GM19397 (cell line): Measurements from ENCODE around the gene PALM.
"Not testable (repeated sequence)": the region's sequence is repeated elsewhere in the genome, so short reads cannot be mapped to it uniquely, and the experiment has no call there.

ENCODE experiments used
- ATAC-seq: cut with Tn5 transposase; IDR thresholded peaks from one replicate; pipeline ENCODE4 v1.9.1; 2021; ENCODE audit warnings: mild to moderate bottlenecking, moderate library complexity; ENCODE audit not compliant: unreplicated experiment

PALM gene

DNA sequence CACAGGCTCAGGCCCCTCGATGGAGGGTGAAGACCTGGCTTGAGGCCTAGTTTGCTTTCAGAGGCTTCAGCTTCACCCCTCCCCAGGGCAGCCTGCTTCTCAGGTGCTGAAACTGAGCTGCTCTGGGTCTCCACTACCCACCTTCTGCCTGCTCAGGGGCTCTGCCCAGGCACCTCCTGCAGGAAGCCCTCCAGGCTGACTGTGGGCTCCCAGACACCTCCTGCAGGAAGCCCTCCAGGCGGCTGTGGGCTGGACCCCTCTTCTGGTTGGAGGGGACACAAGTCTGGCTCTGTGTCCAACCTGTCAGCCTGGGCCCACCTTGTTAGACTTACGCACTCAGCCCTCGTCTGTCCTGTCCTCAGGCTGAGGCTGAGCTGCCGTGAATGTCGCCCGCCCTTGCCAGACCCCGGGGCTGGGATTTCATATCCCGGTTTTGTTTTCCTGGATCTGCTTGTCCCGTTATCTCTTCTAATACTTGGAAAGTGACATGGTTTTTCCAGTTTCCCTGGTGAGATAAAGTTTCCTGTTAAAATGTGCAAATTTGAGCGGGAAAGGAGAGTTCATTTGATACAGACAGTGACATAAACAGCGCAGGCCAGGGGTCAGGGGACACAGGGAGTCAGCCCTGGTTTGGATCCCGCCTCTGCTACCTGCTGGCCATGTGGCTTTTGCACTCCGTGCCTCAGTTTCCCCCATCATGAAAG, 21.4 kb downstream of the PALM start:
- no peak for ATAC-seq

GRCh38 chr19:731000-731399, 22.3 kb downstream of the PALM start:
- no peak for ATAC-seq

DNA sequence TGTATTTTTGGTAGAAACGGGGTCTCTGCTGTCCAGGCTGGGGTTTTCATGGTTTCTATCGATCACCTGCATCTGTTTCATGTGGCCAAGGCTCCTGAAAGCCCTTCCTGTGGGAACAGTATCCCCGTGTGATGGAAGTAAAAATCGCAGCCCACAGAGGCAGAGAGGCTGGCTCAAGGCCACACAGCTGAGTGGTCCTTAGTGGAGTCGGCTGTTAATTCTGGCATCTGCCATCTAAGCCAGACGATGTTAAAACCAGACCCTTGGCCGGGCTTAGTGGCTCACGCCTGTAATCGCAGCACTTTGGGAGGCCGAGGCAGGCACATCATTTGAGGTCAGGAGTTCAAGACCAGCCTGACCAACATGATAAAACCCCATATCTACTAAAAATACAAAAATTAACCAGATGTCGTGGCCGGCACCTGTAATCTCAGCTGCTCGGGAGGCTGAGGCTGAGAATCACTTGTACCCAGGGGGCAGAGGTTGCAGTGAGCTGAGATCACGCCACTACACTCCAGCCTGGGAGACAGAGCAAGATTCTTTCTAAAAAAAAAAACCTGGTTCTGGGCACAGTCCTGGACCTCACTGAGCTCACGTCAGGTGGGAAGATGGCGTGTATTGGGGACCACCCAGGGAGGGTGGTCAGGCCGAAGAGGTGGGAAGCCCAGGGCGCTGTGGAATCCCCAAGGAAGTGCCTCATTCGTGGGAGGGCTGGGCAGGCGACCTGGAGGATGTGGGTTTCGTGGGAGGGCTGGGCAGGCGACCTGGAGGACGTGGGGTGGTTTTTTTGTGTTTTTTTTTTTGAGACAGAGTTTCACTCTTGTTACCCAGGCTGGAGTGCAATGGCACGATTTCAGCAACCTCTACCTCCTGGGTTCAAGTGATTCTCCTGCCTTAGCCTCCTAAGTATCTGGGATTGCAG, 23.7 kb downstream of the PALM start:
- ATAC-seq: no peak

GRCh38 chr19:734716-735115, 26.0 kb downstream of the PALM start:
- ATAC-seq: no peak

GRCh38 chr19:736125-736524, 27.4 kb downstream of the PALM start:
- no peak for ATAC-seq

DNA sequence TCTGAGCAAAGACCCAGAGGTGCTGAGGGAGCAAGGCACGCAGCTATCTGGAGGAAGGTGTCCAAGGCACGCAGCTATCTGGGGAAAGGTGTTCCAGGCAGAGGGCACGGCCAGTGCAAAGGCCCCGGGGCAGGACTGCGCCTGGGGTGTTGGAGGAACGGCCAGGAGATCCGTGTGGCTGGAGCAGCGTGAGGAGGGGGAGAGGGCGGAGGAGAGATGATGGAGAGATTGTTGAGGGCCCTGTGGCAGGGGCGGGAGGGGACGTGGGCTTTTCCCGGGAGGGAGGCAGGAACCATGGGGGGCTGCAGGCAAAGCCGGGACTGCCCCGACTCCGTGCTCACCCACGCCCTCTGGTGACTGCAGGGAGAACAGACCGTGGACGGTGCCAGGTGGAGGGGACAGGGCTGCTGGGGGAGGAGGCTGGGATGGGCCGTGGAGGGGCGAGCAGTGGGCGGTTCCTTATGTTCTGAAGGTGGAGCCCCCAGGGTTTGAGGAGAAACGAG, 28.9 kb downstream of the PALM start:
- no peak for ATAC-seq

GRCh38 chr19:738509-739128, 29.9 kb downstream of the PALM start:
- no peak for ATAC-seq

DNA sequence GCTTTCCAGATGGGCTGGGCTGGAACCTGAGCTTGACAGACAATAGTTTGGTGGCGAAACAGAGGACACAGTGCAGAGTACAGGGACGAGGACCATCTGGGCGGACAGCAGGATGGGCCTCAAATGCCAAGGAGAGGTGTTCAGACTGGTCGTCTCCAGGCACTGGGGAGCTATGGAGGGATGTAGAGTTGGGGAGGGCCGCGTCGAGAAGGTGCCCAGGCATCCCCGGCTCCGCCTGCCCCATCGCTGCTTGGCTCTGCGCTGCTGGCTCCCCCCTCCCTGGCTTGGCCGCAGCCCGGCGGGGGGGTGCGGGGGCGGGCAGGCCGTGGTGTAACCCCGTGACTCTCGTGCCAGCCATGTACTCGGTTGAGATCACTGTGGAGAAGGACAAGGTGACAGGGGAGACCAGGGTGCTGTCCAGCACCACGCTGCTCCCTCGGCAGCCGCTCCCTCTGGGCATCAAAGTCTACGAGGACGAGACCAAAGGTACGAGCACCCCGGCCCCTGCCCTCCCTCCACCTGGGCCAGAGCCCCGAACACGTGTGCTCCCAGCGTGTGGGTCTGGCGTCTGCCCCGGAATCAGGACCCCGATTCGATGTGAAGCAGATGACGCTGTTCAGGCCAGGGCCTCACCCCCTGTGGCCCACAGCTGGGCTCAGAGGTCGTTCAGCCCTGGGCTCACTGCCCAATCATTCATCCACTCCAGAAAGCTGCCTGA, 31.4 kb downstream of the PALM start:
- no peak for ATAC-seq

- ATAC-seq: not testable (repeated sequence)
These were observed 32.2 kb downstream of the PALM start for GRCh38 chr19:740816-741505.

GRCh38 chr19:741506-742131, 32.9 kb downstream of the PALM start:
- no peak for ATAC-seq

DNA sequence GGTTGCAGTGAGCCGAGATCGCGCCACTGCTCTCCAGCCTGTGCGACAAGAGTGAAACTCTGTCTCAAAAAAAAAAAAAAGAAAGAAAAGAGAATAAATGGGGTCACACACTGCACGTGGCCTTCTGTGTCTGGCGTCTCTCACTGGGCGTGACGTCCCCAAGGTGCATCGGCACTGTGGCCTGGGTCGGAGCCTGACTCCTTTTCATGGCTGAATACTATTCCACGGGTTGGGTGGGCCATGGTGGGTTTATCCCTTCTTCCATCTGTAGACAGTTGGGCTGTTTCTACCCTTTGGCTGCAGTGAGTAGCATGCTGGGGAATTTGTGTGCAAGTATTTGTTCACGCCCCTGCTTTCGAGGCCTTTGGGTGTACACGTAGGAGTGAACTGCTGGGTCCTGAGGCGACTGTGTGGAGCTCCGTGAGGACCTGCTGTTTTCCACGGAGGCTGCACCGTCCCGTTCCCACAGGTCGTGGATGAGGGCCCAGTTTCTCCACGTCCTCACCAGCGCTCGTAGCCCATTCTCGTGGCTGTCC, 33.9 kb downstream of the PALM start:
- ATAC-seq: no peak

DNA sequence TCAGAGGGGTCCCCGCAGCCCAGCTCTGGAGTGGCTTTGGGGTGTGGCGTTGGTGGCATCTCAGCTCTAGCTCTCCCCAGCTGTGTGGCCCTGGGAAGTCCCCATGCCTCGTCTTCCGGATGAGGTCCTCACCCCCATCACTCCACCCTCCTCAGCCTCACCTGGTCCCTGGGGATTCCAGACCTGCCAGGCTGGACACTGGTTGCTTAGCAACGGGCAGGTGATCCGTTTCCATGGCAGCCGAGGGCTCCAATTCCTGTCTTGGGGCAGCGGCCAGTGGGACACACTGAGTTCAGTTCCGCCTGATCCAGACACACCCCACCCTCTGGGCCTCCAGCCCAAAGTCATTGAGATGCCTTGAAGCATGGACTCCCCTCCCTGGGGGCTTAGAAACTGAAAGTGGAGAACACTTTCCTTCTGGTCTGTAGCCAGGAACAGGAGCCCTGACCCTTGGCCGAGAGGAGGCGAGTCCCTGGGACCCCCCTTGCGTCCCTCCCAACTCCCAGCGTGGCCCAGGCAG, 34.5 kb downstream of the PALM start:
- no peak for ATAC-seq

GRCh38 chr19:745138-745537, 36.4 kb downstream of the PALM start:
- not testable (repeated sequence) for ATAC-seq

DNA sequence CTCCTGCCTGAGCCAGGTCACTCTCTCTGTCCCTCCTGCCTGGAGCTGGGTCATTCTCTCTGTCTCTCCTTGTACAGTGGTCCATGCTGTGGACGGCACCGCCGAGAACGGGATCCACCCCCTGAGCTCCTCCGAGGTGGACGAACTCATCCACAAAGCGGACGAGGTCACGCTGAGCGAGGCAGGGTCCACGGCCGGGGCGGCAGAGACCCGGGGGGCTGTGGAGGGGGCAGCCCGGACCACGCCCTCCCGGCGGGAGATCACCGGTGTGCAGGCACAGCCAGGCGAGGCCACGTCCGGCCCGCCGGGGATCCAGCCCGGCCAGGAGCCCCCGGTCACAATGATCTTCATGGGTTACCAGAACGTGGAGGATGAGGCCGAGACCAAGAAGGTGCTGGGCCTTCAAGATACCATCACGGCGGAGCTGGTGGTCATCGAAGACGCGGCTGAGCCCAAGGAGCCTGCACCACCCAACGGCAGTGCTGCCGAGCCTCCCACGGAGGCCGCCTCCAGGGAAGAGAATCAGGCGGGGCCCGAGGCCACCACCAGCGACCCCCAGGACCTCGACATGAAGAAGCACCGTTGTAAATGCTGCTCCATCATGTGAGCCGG, 37.6 kb downstream of the PALM start:
- ATAC-seq: no peak

- no peak for ATAC-seq
These were observed 38.2 kb downstream of the PALM start for GRCh38 chr19:746956-747355.

DNA sequence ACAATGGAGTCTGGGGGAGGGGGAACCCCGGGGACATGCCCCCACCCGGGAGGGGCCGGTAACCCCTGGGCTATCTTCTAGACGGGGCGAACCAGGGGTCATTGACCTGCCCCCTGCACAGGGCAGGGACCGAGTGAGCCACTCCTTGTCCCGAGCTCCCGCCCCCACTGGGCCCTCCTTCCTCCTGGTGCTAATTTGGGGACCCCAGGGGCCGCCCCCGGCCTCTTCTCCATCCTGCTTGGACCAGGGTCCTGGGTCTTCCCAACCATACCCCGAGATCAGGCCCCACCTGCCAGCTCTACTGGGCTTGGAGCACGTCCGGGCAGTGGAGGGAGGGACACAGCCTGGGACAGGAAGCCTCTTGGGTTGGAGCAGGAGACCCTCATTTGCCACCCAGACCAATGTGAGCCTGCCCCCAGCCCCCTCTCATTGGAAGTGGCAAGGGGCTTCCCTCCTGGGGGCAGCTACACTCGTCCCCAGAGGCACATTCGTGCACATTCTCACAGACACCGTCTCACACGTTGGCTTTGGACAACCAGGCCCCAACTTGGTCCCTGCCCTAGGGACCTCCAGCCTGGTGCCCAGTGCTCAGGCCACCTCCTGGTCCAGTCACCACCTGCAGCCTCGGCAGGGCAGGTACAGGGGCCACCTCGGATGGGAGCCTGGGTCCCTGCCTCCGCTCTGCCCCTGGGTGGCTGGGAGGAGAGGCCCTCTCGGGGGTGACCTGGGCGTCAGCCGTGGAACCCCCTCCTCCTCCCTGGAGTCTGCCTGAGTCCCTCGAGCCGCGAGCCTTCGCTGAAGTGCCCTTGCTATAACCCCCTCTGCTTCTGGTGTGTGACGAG, 38.9 kb downstream of the PALM start:
- ATAC-seq: no peak

- ATAC-seq: no peak
These were observed 39.5 kb downstream of the PALM start for GRCh38 chr19:748274-748598.

GRCh38 chr19:749811-750210, 41.1 kb downstream of the PALM start:
- ATAC-seq: no peak
